Endothelial cell of umbilical vein (primary cell): ENCODE results near the gene TMEM125. TPM values are rescaled to one million over a fixed set of nuclear protein-coding genes. Genes with fewer than 3 reads are reported as not detected.

Experiments
- BruUV-seq: library from RNA; stranded (reverse); fragments of 400-500 nt; replicated peaks from 2 replicates; lab custom pipeline; 2021; lab: Mats Ljungman, UMichigan
- CTCF ChIA-PET: fragments of 300-600, 350-600 bp; sonication (Branson Sonifier 250); formaldehyde crosslinking; loops from one replicate; lab custom pipeline; 2021; ENCODE audit warnings: antibody characterized with exemption, inconsistent platforms; lab: Charles Lee
- POLR2A ChIA-PET: fragments of 300-600, 350-600 bp; sonication (Branson Sonifier 250); formaldehyde crosslinking; loops from one replicate; lab custom pipeline; 2021; ENCODE audit warnings: antibody characterized with exemption, inconsistent platforms; lab: Charles Lee
- DNase-seq: peaks from one replicate; pipeline ENCODE4 v3.0.0-alpha.2; 2011; ENCODE audit warnings: low read depth, low spot score
- FAIRE-seq: peaks from 2 replicates; lab custom pipeline; 2011; peaks lifted over from hg19 to GRCh38; lab: Jason Lieb, UNC
- H2AFZ ChIP-seq: 2 replicates; pipeline ENCODE4 v1.6.0; 2012; ENCODE audit warnings: low read depth, low read length, control low read depth, inconsistent platforms
- H3K27ac ChIP-seq: 2 replicates; pipeline ENCODE4 v1.5.1; 2011; ENCODE audit warnings: low read depth, mild to moderate bottlenecking, control low read depth, low read length, moderate library complexity; ENCODE audit not compliant: insufficient read depth
- H3K27me3 ChIP-seq, 2 experiments: 2 replicates each; pipeline versions ENCODE4 v1.6.0 to v1.6.1; 2011; ENCODE audit warnings: low read length in 2 of 2, mixed read lengths in 1 of 2; ENCODE audit not compliant: control insufficient read depth in 2 of 2, insufficient read depth in 2 of 2
- H3K36me3 ChIP-seq, 2 experiments: 2 replicates in 1 of 2; 3 replicates in 1 of 2; pipeline ENCODE4 v1.5.1; 2011; ENCODE audit warnings: low read length in 2 of 2, mild to moderate bottlenecking in 1 of 2, moderate library complexity in 1 of 2; ENCODE audit not compliant: control insufficient read depth in 2 of 2, insufficient read depth in 2 of 2; ENCODE audit errors: extremely low read depth in 1 of 2
- H3K4me1 ChIP-seq: 3 replicates; pipeline ENCODE4 v1.5.1; 2011; ENCODE audit warnings: mild to moderate bottlenecking, low read length; ENCODE audit not compliant: control insufficient read depth, insufficient read depth; ENCODE audit errors: extremely low read depth
- H3K4me2 ChIP-seq: 2 replicates; pipeline ENCODE4 v1.6.1; 2011; ENCODE audit warnings: low read length, control low read depth, mixed read lengths; ENCODE audit not compliant: insufficient read depth
- H3K4me3 ChIP-seq, 3 experiments: fragments of 200-600 bp in 1 of 3; sonication (generic), shearing (Covaris generic) in 1 of 3; replicated peaks in 1 of 3; 2 replicates each; pipeline ENCODE4 v1.5.1; 2011 to 2016; ENCODE audit warnings: control low read depth in 3 of 3, low read length in 3 of 3, mild to moderate bottlenecking in 2 of 3, inconsistent platforms in 1 of 3, low read depth in 1 of 3, moderate library complexity in 1 of 3; ENCODE audit not compliant: insufficient read depth in 1 of 3
- H3K79me2 ChIP-seq: 2 replicates; pipeline ENCODE4 v1.6.0; 2012; ENCODE audit warnings: low read length, inconsistent platforms; ENCODE audit not compliant: control insufficient read depth, insufficient read depth
- H3K9ac ChIP-seq: replicated peaks from 2 replicates; pipeline ENCODE3; 2011; ENCODE audit warnings: low read length, control low read depth; ENCODE audit not compliant: insufficient read depth; ENCODE audit errors: extremely low read depth
- H3K9me1 ChIP-seq: replicated peaks from 3 replicates; pipeline ENCODE4 v1.6.0; 2011; ENCODE audit warnings: mild to moderate bottlenecking, low read length; ENCODE audit not compliant: control insufficient read depth, insufficient read depth; ENCODE audit errors: extremely low read depth
- H3K9me3 ChIP-seq: replicated peaks from 2 replicates; pipeline ENCODE4 v1.5.1; 2012; ENCODE audit warnings: low read length, inconsistent platforms; ENCODE audit not compliant: control insufficient read depth, insufficient read depth
- H4K20me1 ChIP-seq: replicated peaks from 2 replicates; pipeline ENCODE3; 2011; ENCODE audit warnings: mild to moderate bottlenecking, low read length; ENCODE audit not compliant: control insufficient read depth, insufficient read depth; ENCODE audit errors: extremely low read depth
- EZH2 ChIP-seq: IDR thresholded peaks from 2 replicates; pipeline ENCODE4 v1.6.1; 2012; ENCODE audit warnings: borderline replicate concordance, low read depth, mild to moderate bottlenecking, moderate library complexity, low read length, inconsistent platforms; ENCODE audit not compliant: severe bottlenecking
- FOS ChIP-seq: IDR thresholded peaks from 2 replicates; pipeline ENCODE4 v1.6.1; 2011; ENCODE audit warnings: mild to moderate bottlenecking, low read length, moderate library complexity, borderline replicate concordance; ENCODE audit not compliant: insufficient read depth
- GATA2 ChIP-seq: IDR thresholded peaks from 2 replicates; pipeline ENCODE4 v1.7.0; 2011; ENCODE audit warnings: low read depth, mild to moderate bottlenecking, moderate library complexity, mixed read lengths, low read length; ENCODE audit not compliant: insufficient read length, insufficient read depth
- JUN ChIP-seq: IDR thresholded peaks from 2 replicates; pipeline ENCODE4 v1.6.1; 2011; ENCODE audit warnings: borderline replicate concordance, low read depth; ENCODE audit not compliant: insufficient read length, insufficient read depth
- MYC ChIP-seq: IDR thresholded peaks from one replicate; pipeline ENCODE4 v1.6.1; 2011; ENCODE audit warnings: mild to moderate bottlenecking, low read depth, low read length
- POLR2A ChIP-seq: IDR thresholded peaks from 2 replicates; pipeline ENCODE4 v1.6.1; 2012; ENCODE audit warnings: low read depth, mild to moderate bottlenecking, control low read depth, low read length
- POLR2AphosphoS5 ChIP-seq: IDR thresholded peaks from 2 replicates; pipeline ENCODE4 v1.6.1; 2012; ENCODE audit warnings: low read depth, mild to moderate bottlenecking, control low read depth, low read length, moderate library complexity; ENCODE audit not compliant: insufficient read depth
- dilution Hi-C: fragments of 300-500 bp; cut with MboI; formaldehyde crosslinking; loops from one replicate; pipeline ENCODE4 v1.15.0; 2019; ENCODE audit warnings: low sequenced_read_pairs; ENCODE audit not compliant: extremely low pct_ligation_motif_present
- intact Hi-C: fragments of 100-400 bp; cut with micrococcal nuclease; formaldehyde crosslinking; loops from one replicate; pipeline ENCODE4 v1.10.0; 2022
- polyA plus RNA-seq, 4 experiments: library from polyadenylated mRNA; depleted of rRNA in 3 of 4; stranded (reverse) in 3 of 4; unstranded in 1 of 4; fragments of >200 nt; gene quantifications; 2 replicates each; pipeline versions ENCODE4 v1.2.1 to v1.2.3, GENCODE V29; 2011 to 2012; ENCODE audit warnings: missing spikeins in 1 of 4
- total RNA-seq: library from RNA; stranded (reverse); gene quantifications from 2 replicates; pipeline ENCODE4 v1.2.3, GENCODE V29; 2021
- TF ChIP-seq, protein P1 (sequence below), 2 donors: IDR thresholded peaks; 1 replicate in 1 of 2; 2 replicates in 1 of 2; pipeline ENCODE4 v1.5.1; 2011; ENCODE audit warnings: low read length in 2 of 2, mild to moderate bottlenecking in 2 of 2, moderate library complexity in 2 of 2, control low read depth in 1 of 2, inconsistent platforms in 1 of 2, low read depth in 1 of 2; ENCODE audit not compliant: insufficient read depth in 1 of 2; ENCODE audit errors: extremely low read depth in 1 of 2
- TF ChIP-seq, protein P2 (sequence below): IDR thresholded peaks from 2 replicates; pipeline ENCODE4 v1.6.1; 2011; ENCODE audit not compliant: insufficient read depth, insufficient read length

TMEM125 gene
- total and polyA plus RNA-seq, 2 donors (not counting 3 experiments of a cell fraction or from before 2014, with no cell fraction given), result 0.17 TPM; not detected in 1

DNA sequence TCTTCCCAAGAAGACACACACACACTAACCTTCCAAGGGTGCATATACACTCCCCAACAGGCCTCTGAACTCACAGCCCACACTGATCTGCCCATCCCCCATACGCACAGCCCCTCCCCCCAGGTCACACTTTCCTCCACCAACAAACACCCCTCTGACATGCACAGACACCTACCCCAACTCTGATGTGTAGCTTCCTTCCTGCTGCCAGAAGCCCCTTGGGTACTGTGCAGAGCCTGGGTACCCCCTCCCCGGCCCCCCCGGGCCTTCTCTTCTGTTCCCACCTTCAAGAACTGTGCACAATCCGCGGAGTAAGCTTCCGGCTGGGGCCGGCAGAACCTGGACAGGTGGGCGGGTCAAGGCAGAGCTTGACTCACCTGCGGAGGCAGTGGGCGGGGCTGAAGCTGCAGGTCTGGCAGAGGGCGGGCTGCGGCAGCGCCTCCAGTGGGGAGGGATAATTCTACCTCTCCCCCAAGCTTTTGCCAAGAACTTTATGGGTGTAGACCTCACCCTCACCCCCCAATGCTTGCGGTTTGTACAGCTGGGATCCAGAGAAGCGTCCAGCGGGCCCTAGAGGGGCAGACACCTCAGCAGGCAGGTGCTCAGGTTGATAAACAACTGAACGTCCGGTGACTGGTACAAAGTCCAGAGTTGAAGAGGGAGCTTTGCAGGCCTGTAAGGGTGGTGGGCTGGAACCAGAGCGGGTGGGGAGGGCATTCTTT lies 15.6 kb downstream of the TMEM125 start, which contains the start of gene C1orf210:
Gene C1orf210, minus strand, starts transcription at position 313 of the 722 bp plus-strand sequence. CDS start 2,311 bp downstream, outside the sequence.
- ChIA-PET CTCF (no interaction called here), POLR2A (interaction anchor here (0.5 kb wide), 1 partner anchor 41 kb away, joined by 5 read pairs; no protein-coding TSS in a partner anchor)
- peaks cover 2 to 5% of the 10 kb centered on the region in 2 experiments for H3K27me3 ChIP-seq
- dilution Hi-C loops (no loop called here), intact Hi-C loops (no loop called here)
- no peak within 1 kb of the TSS for H3K4me3 ChIP-seq
- no peak within 1 kb of the TSS for H3K27ac ChIP-seq
- no peaks in the 10 kb centered on the region for H4K20me1 ChIP-seq
- H3K9me1 ChIP-seq, result no peaks in the 10 kb centered on the region
- H3K79me2 ChIP-seq, result no peaks in the 10 kb centered on the region
- TF ChIP-seq MYC, result no peak
- TF ChIP-seq, protein P1, sequence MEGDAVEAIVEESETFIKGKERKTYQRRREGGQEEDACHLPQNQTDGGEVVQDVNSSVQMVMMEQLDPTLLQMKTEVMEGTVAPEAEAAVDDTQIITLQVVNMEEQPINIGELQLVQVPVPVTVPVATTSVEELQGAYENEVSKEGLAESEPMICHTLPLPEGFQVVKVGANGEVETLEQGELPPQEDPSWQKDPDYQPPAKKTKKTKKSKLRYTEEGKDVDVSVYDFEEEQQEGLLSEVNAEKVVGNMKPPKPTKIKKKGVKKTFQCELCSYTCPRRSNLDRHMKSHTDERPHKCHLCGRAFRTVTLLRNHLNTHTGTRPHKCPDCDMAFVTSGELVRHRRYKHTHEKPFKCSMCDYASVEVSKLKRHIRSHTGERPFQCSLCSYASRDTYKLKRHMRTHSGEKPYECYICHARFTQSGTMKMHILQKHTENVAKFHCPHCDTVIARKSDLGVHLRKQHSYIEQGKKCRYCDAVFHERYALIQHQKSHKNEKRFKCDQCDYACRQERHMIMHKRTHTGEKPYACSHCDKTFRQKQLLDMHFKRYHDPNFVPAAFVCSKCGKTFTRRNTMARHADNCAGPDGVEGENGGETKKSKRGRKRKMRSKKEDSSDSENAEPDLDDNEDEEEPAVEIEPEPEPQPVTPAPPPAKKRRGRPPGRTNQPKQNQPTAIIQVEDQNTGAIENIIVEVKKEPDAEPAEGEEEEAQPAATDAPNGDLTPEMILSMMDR (IDR thresholded peaks at IDR 0.05; ENCODE audit: extremely low read depth in 1 of 2, insufficient read depth in 1 of 2, low read depth in 1 of 2, low read length in 2 of 2), result no peak
- no peak for TF ChIP-seq POLR2A
- TF ChIP-seq POLR2AphosphoS5, result no peak
- no peak for TF ChIP-seq JUN
- TF ChIP-seq EZH2, result no peak
- no peak for TF ChIP-seq GATA2
- TF ChIP-seq, protein P2, sequence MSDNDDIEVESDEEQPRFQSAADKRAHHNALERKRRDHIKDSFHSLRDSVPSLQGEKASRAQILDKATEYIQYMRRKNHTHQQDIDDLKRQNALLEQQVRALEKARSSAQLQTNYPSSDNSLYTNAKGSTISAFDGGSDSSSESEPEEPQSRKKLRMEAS, result no peak
- no peak for TF ChIP-seq FOS
- H3K36me3 ChIP-seq, result no peaks in the 10 kb centered on the region
- no peak within 1 kb of the TSS for H3K9ac ChIP-seq
- H3K4me1 ChIP-seq, result no peaks in the 10 kb centered on the region
- H3K4me2 ChIP-seq, result no peak within 1 kb of the TSS
- H2AFZ ChIP-seq, result no peak within 1 kb of the TSS
- BruUV-seq, result no TSS peak
- H3K9me3 ChIP-seq, result no peaks in the 10 kb centered on the region
- DNase-seq, result no peak
- no peak for FAIRE-seq
